Caco-2 (cell line): Measurements from ENCODE around the gene MYL12B. TPM values are rescaled to one million over a fixed set of nuclear protein-coding genes. Genes with fewer than 3 reads are reported as not detected.

Experiments
- BruUV-seq: library from RNA; stranded (reverse); fragments of 400-500 nt; replicated peaks from 2 replicates; lab custom pipeline; 2021; lab: Mats Ljungman, UMichigan
- CTCF ChIA-PET: fragments of 300-600 bp; sonication (Branson Sonifier 250); formaldehyde crosslinking; loops from one replicate; lab custom pipeline; 2022; ENCODE audit warnings: antibody characterized with exemption; lab: Charles Lee
- POLR2A ChIA-PET: fragments of 300-600 bp; sonication (Branson Sonifier 250); formaldehyde crosslinking; loops from one replicate; lab custom pipeline; 2022; ENCODE audit warnings: antibody characterized with exemption; lab: Charles Lee
- DNase-seq, 2 experiments: peaks; one replicate each; pipeline versions ENCODE4 v3.0.0 to v3.0.0-alpha.2; 2020 to 2022
- H3K27me3 ChIP-seq: replicated peaks from 2 replicates; pipeline ENCODE4 v1.6.0; 2011; ENCODE audit warnings: low read length; ENCODE audit not compliant: control insufficient read depth, insufficient read depth
- H3K36me3 ChIP-seq: 2 replicates; pipeline ENCODE4 v1.5.1; 2011; ENCODE audit warnings: low read length; ENCODE audit not compliant: control insufficient read depth, insufficient read depth
- H3K4me1 ChIP-seq: fragments of 250-450 bp; sonication (Bioruptor Pico); 2 replicates; pipeline ENCODE4 v1.5.1; 2020; ENCODE audit warnings: mild to moderate bottlenecking
- H3K4me3 ChIP-seq: 2 replicates; pipeline ENCODE4 v1.5.1; 2011; ENCODE audit warnings: low read depth, mild to moderate bottlenecking, control low read depth, low read length
- H3K9me3 ChIP-seq: fragments of 250-450 bp; sonication (Bioruptor Pico); 2 replicates; pipeline ENCODE4 v1.5.1; 2020; ENCODE audit warnings: mild to moderate bottlenecking, moderate library complexity
- H3K27ac Mint-ChIP-seq: one replicate; pipeline ENCODE4 v1.8.0; 2022; ENCODE audit warnings: mixed read lengths; ENCODE audit not compliant: unreplicated experiment
- H3K27me3 Mint-ChIP-seq: one replicate; pipeline ENCODE4 v1.8.0; 2022; ENCODE audit warnings: mixed read lengths; ENCODE audit not compliant: insufficient read depth, unreplicated experiment
- H3K36me3 Mint-ChIP-seq: one replicate; pipeline ENCODE4 v1.8.0; 2022; ENCODE audit warnings: mild to moderate bottlenecking, mixed read lengths; ENCODE audit not compliant: insufficient read depth, unreplicated experiment
- H3K4me1 Mint-ChIP-seq: one replicate; pipeline ENCODE4 v1.8.0; 2022; ENCODE audit warnings: low read depth, mixed read lengths; ENCODE audit not compliant: unreplicated experiment
- H3K4me3 Mint-ChIP-seq: one replicate; pipeline ENCODE4 v1.8.0; 2022; ENCODE audit warnings: mild to moderate bottlenecking, moderate library complexity, mixed read lengths; ENCODE audit not compliant: unreplicated experiment
- H3K9me3 Mint-ChIP-seq: one replicate; pipeline ENCODE4 v1.8.0; 2022; ENCODE audit warnings: mixed read lengths; ENCODE audit not compliant: unreplicated experiment
- intact Hi-C: fragments of 100-400 bp; cut with micrococcal nuclease; formaldehyde crosslinking; loops from one replicate; pipeline ENCODE4 v1.10.0; 2022; ENCODE audit not compliant: unreplicated experiment
- total RNA-seq: library from RNA; stranded (reverse); gene quantifications from 2 replicates; pipeline ENCODE4 v1.2.3, GENCODE V29; 2022
- TF ChIP-seq, protein P1 (sequence below), 2 experiments: fragments of 200-600 bp in 1 of 2; IDR thresholded peaks; 1 replicate in 1 of 2; 2 replicates in 1 of 2; pipeline versions ENCODE4 v1.5.1 to v1.8.0; 2011 to 2022; ENCODE audit warnings: antibody characterized with exemption in 1 of 2, control low read depth in 1 of 2, inconsistent platforms in 1 of 2, low read depth in 1 of 2, low read length in 1 of 2, mild to moderate bottlenecking in 1 of 2, moderate library complexity in 1 of 2; ENCODE audit not compliant: insufficient read depth in 1 of 2, severe bottlenecking in 1 of 2, unreplicated experiment in 1 of 2

MYL12B gene
- total RNA-seq, 1 experiment from 2014 or later, result 467 TPM

DNA sequence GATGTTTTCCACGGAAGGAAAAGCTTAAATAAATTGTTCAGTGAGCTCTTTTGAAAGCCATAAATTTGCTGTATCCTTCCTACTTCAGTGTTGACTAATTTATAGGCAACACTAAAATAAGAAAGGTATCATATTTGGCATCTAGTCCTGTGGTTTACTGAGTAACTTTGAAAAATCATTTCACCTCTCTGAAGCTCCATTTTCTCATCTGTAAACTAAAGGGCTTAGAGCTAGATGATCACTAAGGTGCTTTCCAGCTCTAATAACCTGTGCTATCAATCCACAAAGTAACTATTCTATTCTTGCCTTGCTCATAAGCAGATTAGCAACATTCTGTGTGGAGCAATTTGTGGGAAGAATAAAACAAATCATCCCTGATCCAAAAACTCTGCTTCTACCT, 38.6 kb upstream of the MYL12B start:
- H3K4me1 Mint-ChIP-seq, result peaks cover 17% of the 10 kb centered on the region
- Histone ChIP-seq H3K27me3 (no peaks in the 10 kb centered on the region), H3K4me3 (no peak overlapping the region), H3K4me1 (peaks cover 14% of the 10 kb centered on the region), H3K36me3 (no peaks in the 10 kb centered on the region), H3K9me3 (no peaks in the 10 kb centered on the region)
- no peak for DNase-seq
- intact Hi-C loops, result no loop called here
- no peaks in the 10 kb centered on the region for H3K36me3 Mint-ChIP-seq
- POLR2A ChIA-PET, result no interaction called here
- no peaks in the 10 kb centered on the region for H3K27me3 Mint-ChIP-seq
- no peak overlapping the region for H3K27ac Mint-ChIP-seq
- H3K9me3 Mint-ChIP-seq, result no peaks in the 10 kb centered on the region
- CTCF ChIA-PET, result no interaction called here
- no peak overlapping the region for H3K4me3 Mint-ChIP-seq
- no TSS peak for BruUV-seq
- TF ChIP-seq, protein P1, sequence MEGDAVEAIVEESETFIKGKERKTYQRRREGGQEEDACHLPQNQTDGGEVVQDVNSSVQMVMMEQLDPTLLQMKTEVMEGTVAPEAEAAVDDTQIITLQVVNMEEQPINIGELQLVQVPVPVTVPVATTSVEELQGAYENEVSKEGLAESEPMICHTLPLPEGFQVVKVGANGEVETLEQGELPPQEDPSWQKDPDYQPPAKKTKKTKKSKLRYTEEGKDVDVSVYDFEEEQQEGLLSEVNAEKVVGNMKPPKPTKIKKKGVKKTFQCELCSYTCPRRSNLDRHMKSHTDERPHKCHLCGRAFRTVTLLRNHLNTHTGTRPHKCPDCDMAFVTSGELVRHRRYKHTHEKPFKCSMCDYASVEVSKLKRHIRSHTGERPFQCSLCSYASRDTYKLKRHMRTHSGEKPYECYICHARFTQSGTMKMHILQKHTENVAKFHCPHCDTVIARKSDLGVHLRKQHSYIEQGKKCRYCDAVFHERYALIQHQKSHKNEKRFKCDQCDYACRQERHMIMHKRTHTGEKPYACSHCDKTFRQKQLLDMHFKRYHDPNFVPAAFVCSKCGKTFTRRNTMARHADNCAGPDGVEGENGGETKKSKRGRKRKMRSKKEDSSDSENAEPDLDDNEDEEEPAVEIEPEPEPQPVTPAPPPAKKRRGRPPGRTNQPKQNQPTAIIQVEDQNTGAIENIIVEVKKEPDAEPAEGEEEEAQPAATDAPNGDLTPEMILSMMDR (IDR thresholded peaks at IDR 0.05; ENCODE audit: insufficient read depth in 1 of 2, low read depth in 1 of 2, low read length in 1 of 2, severe bottlenecking in 1 of 2, unreplicated experiment in 1 of 2), result no peak

DNA sequence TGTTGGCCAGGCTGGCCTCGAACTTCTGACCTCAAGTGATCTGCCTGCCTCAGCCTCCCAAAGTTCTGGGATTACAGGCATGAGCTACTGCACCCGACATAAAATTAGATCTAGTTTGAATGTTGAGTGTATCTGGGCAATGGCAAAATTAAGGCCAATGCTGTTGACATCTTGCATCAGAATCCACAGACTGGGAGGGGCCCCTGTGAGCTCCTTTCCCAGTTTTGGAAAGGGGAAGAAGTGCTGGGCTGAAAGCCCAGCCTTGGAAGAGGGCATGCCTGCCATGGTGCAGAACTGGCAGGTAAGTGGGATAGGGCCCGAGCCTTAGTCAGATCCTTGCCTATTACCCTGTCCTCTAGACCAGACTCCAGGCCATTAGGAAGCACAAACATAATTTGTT, 37.7 kb upstream of the MYL12B start:
- no peaks in the 10 kb centered on the region for H3K9me3 Mint-ChIP-seq
- TF ChIP-seq, protein P1 (IDR thresholded peaks at IDR 0.05; ENCODE audit: insufficient read depth in 1 of 2, low read depth in 1 of 2, low read length in 1 of 2, severe bottlenecking in 1 of 2, unreplicated experiment in 1 of 2), result no peak
- ChIA-PET CTCF (no interaction called here), POLR2A (no interaction called here)
- H3K36me3 Mint-ChIP-seq, result no peaks in the 10 kb centered on the region
- no TSS peak for BruUV-seq
- Histone ChIP-seq H3K9me3 (no peaks in the 10 kb centered on the region), H3K4me3 (no peak overlapping the region), H3K27me3 (no peaks in the 10 kb centered on the region), H3K4me1 (peaks cover 5% of the 10 kb centered on the region; the same call in 1 of the 2 replicates), H3K36me3 (no peaks in the 10 kb centered on the region)
- DNase-seq, result no peak
- no peak overlapping the region for H3K27ac Mint-ChIP-seq
- H3K4me3 Mint-ChIP-seq, result no peak overlapping the region
- no peaks in the 10 kb centered on the region for H3K27me3 Mint-ChIP-seq
- intact Hi-C loops, result no loop called here
- H3K4me1 Mint-ChIP-seq, result peaks cover 17% of the 10 kb centered on the region

DNA sequence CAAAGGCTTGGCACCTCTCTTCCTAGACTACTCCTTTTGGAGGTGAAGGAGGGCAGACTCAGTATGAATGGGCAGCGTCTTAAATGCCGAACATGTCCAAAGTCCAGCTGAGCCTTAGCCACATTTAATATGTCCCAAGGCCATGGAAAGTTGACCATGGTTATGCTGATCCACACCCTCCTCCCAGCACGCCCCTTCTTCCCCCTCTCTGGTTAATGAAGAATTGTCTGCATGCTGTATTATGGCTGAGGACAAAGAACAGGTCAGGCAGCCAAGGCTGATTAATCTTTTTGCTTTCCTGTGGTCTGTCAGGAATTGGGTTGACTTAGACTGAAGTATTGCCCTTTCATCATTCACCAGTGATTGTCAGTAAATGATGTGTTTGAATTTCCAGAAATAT, 36.3 kb upstream of the MYL12B start:
- Histone ChIP-seq H3K36me3 (no peaks in the 10 kb centered on the region), H3K4me3 (no peak overlapping the region), H3K9me3 (no peaks in the 10 kb centered on the region), H3K27me3 (no peaks in the 10 kb centered on the region), H3K4me1 (0 out of 2 replicates have a peak, but pooled peaks cover 6% of the 10 kb centered on the region)
- TF ChIP-seq, protein P1 (IDR thresholded peaks at IDR 0.05; ENCODE audit: insufficient read depth in 1 of 2, low read depth in 1 of 2, low read length in 1 of 2, severe bottlenecking in 1 of 2, unreplicated experiment in 1 of 2), result no peak
- Mint-ChIP-seq H3K4me1 (peaks cover 11% of the 10 kb centered on the region), H3K27me3 (no peaks in the 10 kb centered on the region), H3K27ac (no peak overlapping the region), H3K36me3 (no peaks in the 10 kb centered on the region), H3K9me3 (no peaks in the 10 kb centered on the region), H3K4me3 (no peak overlapping the region)
- no TSS peak for BruUV-seq
- intact Hi-C loops, result no loop called here
- CTCF ChIA-PET, result no interaction called here
- POLR2A ChIA-PET, result no interaction called here
- no peak for DNase-seq
